K562 (cell line): ENCODE measurements around the gene CLSTN2. TPM values are rescaled to one million over a fixed set of nuclear protein-coding genes. Genes with fewer than 3 reads are reported as not detected.

Source experiments
- ATAC-seq: fragments of 200-7000 bp; cut with Tn5 transposase; 3 replicates; pipeline ENCODE4 v1.9.1; 2020; ENCODE audit warnings: moderate library complexity
- BruUV-seq: library from RNA; stranded (reverse); fragments of 400-500 nt; replicated peaks from 2 replicates; lab custom pipeline; 2021; lab: Mats Ljungman, UMichigan
- CTCF ChIA-PET: fragments of 300-600 bp; formaldehyde crosslinking; extraction: SDS; loops from one replicate; lab custom pipeline; 2021; ENCODE audit warnings: low intra/inter-chr PET ratio; lab: Yijun Ruan, JAX
- POLR2A ChIA-PET: fragments of 300-600, 350-650 bp; sonication (Branson Sonifier 250); formaldehyde crosslinking; extraction: SDS; loops from one replicate; lab custom pipeline; 2021; ENCODE audit warnings: antibody characterized with exemption, inconsistent platforms; lab: Yijun Ruan, JAX
- DNase-seq, 4 experiments: peaks; one replicate each; pipeline versions ENCODE4 v3.0.0 to v3.0.0-alpha.2; 2011 to 2018; ENCODE audit warnings: low spot score in 3 of 4, mixed read lengths in 3 of 4; ENCODE audit errors: extremely low read depth in 1 of 4
- FAIRE-seq: peaks from 2 replicates; lab custom pipeline; 2011; peaks lifted over from hg19 to GRCh38; lab: Jason Lieb, UNC
- H2AFZ ChIP-seq: 2 replicates; pipeline ENCODE4 v1.6.0; 2011; ENCODE audit warnings: low read depth, low read length, control low read depth, inconsistent platforms
- H3K27ac ChIP-seq: fragments of 200-600 bp; 3 replicates; pipeline ENCODE4 v1.8.0; 2011; ENCODE audit warnings: low read depth, mild to moderate bottlenecking, control low read depth, inconsistent platforms, low read length, moderate library complexity, mixed read lengths; ENCODE audit errors: extremely low read depth
- H3K27me3 ChIP-seq, 2 experiments: fragments of 300-600 bp in 1 of 2; 2 replicates in 1 of 2; 3 replicates in 1 of 2; pipeline versions ENCODE4 v1.6.0 to v1.8.0; 2011; ENCODE audit warnings: inconsistent platforms in 2 of 2, low read length in 2 of 2, mild to moderate bottlenecking in 1 of 2, mixed read lengths in 1 of 2, moderate library complexity in 1 of 2; ENCODE audit not compliant: control insufficient read depth in 2 of 2, insufficient read depth in 2 of 2
- H3K36me3 ChIP-seq: fragments of 300-600 bp; 3 replicates; pipeline ENCODE4 v1.8.0; 2011; ENCODE audit warnings: mild to moderate bottlenecking, low read length, inconsistent platforms; ENCODE audit not compliant: control insufficient read depth, insufficient read depth
- H3K4me1 ChIP-seq, 2 experiments: fragments of 200-600 bp in 1 of 2; replicated peaks in 1 of 2; 2 replicates in 1 of 2; 3 replicates in 1 of 2; pipeline versions ENCODE4 v1.5.1 to v1.8.0; 2011; ENCODE audit warnings: inconsistent platforms in 2 of 2, low read length in 2 of 2, mild to moderate bottlenecking in 1 of 2, mixed read lengths in 1 of 2, moderate library complexity in 1 of 2; ENCODE audit not compliant: control insufficient read depth in 2 of 2, insufficient read depth in 2 of 2
- H3K4me2 ChIP-seq: 2 replicates; pipeline ENCODE4 v1.6.1; 2011; ENCODE audit warnings: low read length, control low read depth, inconsistent platforms, mixed read lengths; ENCODE audit not compliant: insufficient read depth
- H3K4me3 ChIP-seq: fragments of 200-600 bp; sonication (generic), shearing (Covaris generic); 2 replicates; pipeline ENCODE4 v1.5.1; 2016; ENCODE audit warnings: control low read depth, inconsistent platforms
- H3K79me2 ChIP-seq: fragments of 200-600 bp; 3 replicates; pipeline ENCODE4 v1.8.0; 2011; ENCODE audit warnings: low read length, inconsistent platforms; ENCODE audit not compliant: control insufficient read depth, insufficient read depth
- H3K9ac ChIP-seq, 2 experiments: 2 replicates each; pipeline versions ENCODE4 v1.6.0 to v1.6.1; 2011; ENCODE audit warnings: low read depth in 2 of 2, low read length in 2 of 2, control low read depth in 1 of 2, inconsistent platforms in 1 of 2, mild to moderate bottlenecking in 1 of 2, mixed read lengths in 1 of 2; ENCODE audit not compliant: insufficient read depth in 1 of 2
- H3K9me1 ChIP-seq: one replicate; pipeline ENCODE4 v1.6.0; 2011; ENCODE audit warnings: inconsistent platforms, mild to moderate bottlenecking, low read length, moderate library complexity; ENCODE audit not compliant: control insufficient read depth, insufficient read depth
- H3K9me3 ChIP-seq: replicated peaks from 2 replicates; pipeline ENCODE4 v1.5.1; 2011; ENCODE audit warnings: low read depth, low read length, inconsistent platforms; ENCODE audit not compliant: control insufficient read depth, insufficient read depth
- H4K20me1 ChIP-seq: replicated peaks from 2 replicates; pipeline ENCODE4 v1.6.1; 2011; ENCODE audit warnings: low read length, inconsistent platforms, mixed read lengths; ENCODE audit not compliant: control insufficient read depth, insufficient read depth
- CCNT2 ChIP-seq: IDR thresholded peaks from 2 replicates; pipeline ENCODE4 v1.6.1; 2011; ENCODE audit warnings: borderline replicate concordance, low read depth, mild to moderate bottlenecking, moderate library complexity, mixed read lengths, low read length; ENCODE audit not compliant: insufficient read length; ENCODE audit errors: extremely low read depth
- CHAMP1 ChIP-seq: fragments of 450-650 bp; IDR thresholded peaks from 2 replicates; pipeline ENCODE4 v1.6.1; 2016; ENCODE audit warnings: mild to moderate bottlenecking
- GTF2F1 ChIP-seq: IDR thresholded peaks from 2 replicates; pipeline ENCODE4 v1.6.1; 2011; ENCODE audit warnings: low read depth, low read length, improper control_type of control experiment
- JUNB ChIP-seq: fragments of 450-650 bp; formaldehyde crosslinking; conservative IDR thresholded peaks from 2 replicates; pipeline ENCODE4 v1.4.0; 2020; ENCODE audit warnings: mild to moderate bottlenecking
- L3MBTL2 ChIP-seq: fragments of 450-650 bp; IDR thresholded peaks from 2 replicates; pipeline ENCODE4 v1.6.1; 2016; ENCODE audit warnings: mild to moderate bottlenecking, moderate library complexity
- LEF1 ChIP-seq: fragments of 450-650 bp; IDR thresholded peaks from 2 replicates; pipeline ENCODE4 v1.6.1; 2016; ENCODE audit warnings: mild to moderate bottlenecking
- MAFK ChIP-seq: IDR thresholded peaks from 2 replicates; pipeline ENCODE4 v1.6.1; 2011; ENCODE audit warnings: low read length, improper control_type of control experiment
- MTF1 ChIP-seq: fragments of 250-450 bp; sonication (Bioruptor Pico); IDR thresholded peaks from 2 replicates; pipeline ENCODE4 v1.9.0; 2021; ENCODE audit warnings: moderate library complexity, mild to moderate bottlenecking, inconsistent platforms, borderline replicate concordance
- POU5F1 ChIP-seq: fragments of 150-350 bp; IDR thresholded peaks from 2 replicates; pipeline ENCODE4 v1.6.1; 2014; ENCODE audit warnings: borderline replicate concordance, low read length, low read depth, mild to moderate bottlenecking; ENCODE audit not compliant: partially characterized antibody
- PREB ChIP-seq: sonication (generic); formaldehyde crosslinking; IDR thresholded peaks from 2 replicates; pipeline ENCODE4 v1.8.1; 2023; ENCODE audit warnings: mild to moderate bottlenecking, missing genetic modification reagents
- SLC30A9 ChIP-seq: fragments of 250-450 bp; sonication (Bioruptor Pico); IDR thresholded peaks from 2 replicates; pipeline ENCODE4 v1.8.0; 2022; ENCODE audit warnings: mild to moderate bottlenecking, moderate library complexity
- YY1 ChIP-seq, 3 experiments: IDR thresholded peaks; 2 replicates each; pipeline ENCODE4 v1.6.1; 2011; ENCODE audit warnings: low read length in 2 of 3, mild to moderate bottlenecking in 2 of 3, moderate library complexity in 2 of 3, borderline replicate concordance in 1 of 3, control low read depth in 1 of 3, low read depth in 1 of 3; ENCODE audit not compliant: insufficient read depth in 3 of 3, insufficient replicate concordance in 2 of 3, control insufficient read depth in 1 of 3, insufficient read length in 1 of 3; ENCODE audit errors: extremely low read depth in 1 of 3
- ZMIZ1 ChIP-seq, 2 experiments: fragments of 150-350 bp in 1 of 2; IDR thresholded peaks; 2 replicates each; pipeline ENCODE4 v1.6.1; 2012 to 2016; ENCODE audit warnings: low read depth in 2 of 2, low read length in 2 of 2, mild to moderate bottlenecking in 1 of 2, moderate library complexity in 1 of 2
- ZNF121 ChIP-seq: sonication (generic); formaldehyde crosslinking; conservative IDR thresholded peaks from 2 replicates; pipeline ENCODE4 v1.8.0; 2022; ENCODE audit warnings: missing genetic modification reagents
- WGBS: fragments of 100-300 bp; shearing (Covaris generic); methylation state at CpG from one replicate; pipeline ENCODE4 v1.1.6; 2016; ENCODE audit warnings: low coverage, mixed read lengths; ENCODE audit not compliant: insufficient coverage; ENCODE audit errors: missing lambda C conversion rate; 5-methylcytosine and 5-hydroxymethylcytosine counted together
- in situ Hi-C: fragments of 300-500 bp; cut with MboI; formaldehyde crosslinking; loops from 4 replicates; pipeline ENCODE4 v1.15.0; 2018; ENCODE audit warnings: inconsistent platforms, mixed read lengths
- intact Hi-C: fragments of 100-400 bp; cut with micrococcal nuclease; formaldehyde crosslinking; loops from 2 replicates; pipeline ENCODE4 v1.14.2; 2022
- polyA plus RNA-seq, 8 experiments: library from polyadenylated mRNA; depleted of rRNA in 4 of 8; stranded (reverse) in 5 of 8; unstranded in 3 of 8; fragments of >200 nt; fragmentation: Nextera tagmentation in 2 of 8; fragmentation: Illumina TruSeq in 1 of 8; extraction: Ambion mirVana in 2 of 8; extraction: Trizol in 1 of 8; gene quantifications; 2 replicates each; pipeline versions ENCODE4 v1.2.1 to v1.2.3, GENCODE V29; 2011 to 2014; ENCODE audit warnings: inconsistent platforms in 1 of 8, missing spikeins in 1 of 8
- total RNA-seq, 7 experiments: library from RNA; depleted of rRNA in 6 of 7; stranded (reverse); fragments of >200 nt in 6 of 7; fragmentation: Illumina TruSeq in 2 of 7; extraction: Trizol in 2 of 7; gene quantifications; 2 replicates each; pipeline versions ENCODE4 v1.2.1 to v1.2.3, GENCODE V29; 2011 to 2021; ENCODE audit warnings: low replicate concordance in 1 of 7

Gene CLSTN2
- total and polyA plus RNA-seq, 9 of the 15 experiments (the other 6 are each of a cell fraction or from before 2014, with no cell fraction given) = 0.02 to 0.04 (median 0.04) TPM; not detected in 6

- POLR2A ChIA-PET = interaction anchor here (1.1 kb wide), 1 partner anchor 8 kb away, joined by 3 read pairs; no protein-coding TSS in a partner anchor
- H3K9ac ChIP-seq = no peak overlapping the region
- no peaks in the 10 kb centered on the region for H3K9me3 ChIP-seq
- H3K36me3 ChIP-seq = no peaks in the 10 kb centered on the region
- FAIRE-seq = no peak
- intact Hi-C loops = no loop called here
- DNase-seq = no peak
- no peaks in the 10 kb centered on the region for H3K4me1 ChIP-seq
- ATAC-seq = no peak
- no peaks in the 10 kb centered on the region for H4K20me1 ChIP-seq
- no peak overlapping the region for H3K27ac ChIP-seq
- H3K27me3 ChIP-seq = no peaks in the 10 kb centered on the region; a peak in 1 of 5 replicates
- BruUV-seq = no TSS peak
- H3K4me2 ChIP-seq = no peak overlapping the region
- H3K4me3 ChIP-seq = no peak overlapping the region
- in situ Hi-C loops = no loop called here
- WGBS = 0% methylated on average over 2 of the region's 2 CpGs
- H3K9me1 ChIP-seq = no peaks in the 10 kb centered on the region
- CTCF ChIA-PET = no interaction called here
- H2AFZ ChIP-seq = no peak overlapping the region
- no peaks in the 10 kb centered on the region for H3K79me2 ChIP-seq
- TF ChIP-seq YY1 (IDR thresholded peaks at IDR 0.05; ENCODE audit: borderline replicate concordance in 1 of 3, control insufficient read depth in 1 of 3, extremely low read depth in 1 of 3, insufficient read depth in 3 of 3, insufficient read length in 1 of 3, insufficient replicate concordance in 2 of 3, low read depth in 1 of 3, low read length in 2 of 3) (no peak), CHAMP1 (no peak), PREB (no peak), JUNB (CRISPR knock-in tag) (no peak), GTF2F1 (no peak), MAFK (no peak), LEF1 (no peak), SLC30A9 (CRISPR knock-in tag) (no peak), ZMIZ1 (IDR thresholded peaks at IDR 0.05; ENCODE audit: low read depth in 2 of 2, low read length in 2 of 2) (no peak), MTF1 (CRISPR knock-in tag) (no peak), ZNF121 (CRISPR knock-in tag) (no peak), L3MBTL2 (no peak), POU5F1 (no peak), CCNT2 (no peak)
These were observed 468.1 kb downstream of the CLSTN2 start for GRCh38 chr3:140403079-140403478.
